ENCODE measurements around the gene GALNT2.

Gene GALNT2

GRCh38 chr1:230176871-230177411 is 109.9 kb downstream of the GALNT2 start:
- Histone ChIP-seq H3K4me1 (ENCODE audit: control insufficient read depth, low read depth, low read length) (peaks cover 7% of the 10 kb centered on the region), H2BK120ac (ENCODE audit: low read depth, low read length) (no peak overlapping the region), H3K79me2 (ENCODE audit: control insufficient read depth, insufficient read depth, low read length) (no peaks in the 10 kb centered on the region), H3K9ac (ENCODE audit: low read length) (no peak overlapping the region), H3K18ac (ENCODE audit: low read length) (peak overlapping the region; percentile 3), H3K56ac (ENCODE audit: low read length) (no peak overlapping the region), H3K27ac (ENCODE audit: low read depth, low read length) (no peak overlapping the region), H3K23ac (ENCODE audit: low read length) (no peak overlapping the region), H2BK15ac (replicated peaks; ENCODE audit: low read depth) (no peak overlapping the region), H2AK5ac (ENCODE audit: low read length) (no peak overlapping the region), H4K5ac (ENCODE audit: low read length) (no peak overlapping the region), H3K79me1 (ENCODE audit: low read length) (peaks cover 2% of the 10 kb centered on the region), H3K4ac (ENCODE audit: low read depth, low read length) (no peak overlapping the region), H3K4me2 (ENCODE audit: low read length) (no peak overlapping the region), H2BK5ac (ENCODE audit: low read length) (no peak overlapping the region), H3K4me3 (ENCODE audit: low read length) (no peak overlapping the region), H4K8ac (ENCODE audit: low read depth, low read length) (no peak overlapping the region), H3K36me3 (ENCODE audit: control insufficient read depth, insufficient read depth, low read length) (no peaks in the 10 kb centered on the region), H3K27me3 (ENCODE audit: insufficient read depth, low read length, poor library complexity) (no peaks in the 10 kb centered on the region)
- no CpG with 5 or more reads among the region's 17 CpGs for WGBS (ENCODE audit: extremely low coverage, insufficient coverage, low lambda C conversion rate)
- DNase-seq, result no peak

- Histone ChIP-seq H2BK15ac (replicated peaks; ENCODE audit: low read depth) (no peak overlapping the region), H2AK5ac (ENCODE audit: low read length) (no peak overlapping the region), H3K27me3 (ENCODE audit: insufficient read depth, low read length, poor library complexity) (no peaks in the 10 kb centered on the region), H2BK5ac (ENCODE audit: low read length) (no peak overlapping the region), H3K4ac (ENCODE audit: low read depth, low read length) (no peak overlapping the region), H4K5ac (ENCODE audit: low read length) (no peak overlapping the region), H3K4me3 (ENCODE audit: low read length) (no peak overlapping the region), H3K36me3 (ENCODE audit: control insufficient read depth, insufficient read depth, low read length) (no peaks in the 10 kb centered on the region), H4K8ac (ENCODE audit: low read depth, low read length) (no peak overlapping the region), H3K4me2 (ENCODE audit: low read length) (no peak overlapping the region), H3K4me1 (ENCODE audit: control insufficient read depth, low read depth, low read length) (peaks cover 7% of the 10 kb centered on the region), H3K79me1 (ENCODE audit: low read length) (peaks cover 2% of the 10 kb centered on the region), H2BK120ac (ENCODE audit: low read depth, low read length) (no peak overlapping the region), H3K56ac (ENCODE audit: low read length) (no peak overlapping the region), H3K27ac (ENCODE audit: low read depth, low read length) (no peak overlapping the region), H3K9ac (ENCODE audit: low read length) (no peak overlapping the region), H3K18ac (ENCODE audit: low read length) (no peak overlapping the region), H3K79me2 (ENCODE audit: control insufficient read depth, insufficient read depth, low read length) (no peaks in the 10 kb centered on the region), H3K23ac (ENCODE audit: low read length) (no peak overlapping the region)
- WGBS (ENCODE audit: extremely low coverage, insufficient coverage, low lambda C conversion rate), result no CpG with 5 or more reads among the region's 2 CpGs
- no peak for DNase-seq
Measured at GRCh38 chr1:230179249-230179648, 112.2 kb downstream of the GALNT2 start.

DNA sequence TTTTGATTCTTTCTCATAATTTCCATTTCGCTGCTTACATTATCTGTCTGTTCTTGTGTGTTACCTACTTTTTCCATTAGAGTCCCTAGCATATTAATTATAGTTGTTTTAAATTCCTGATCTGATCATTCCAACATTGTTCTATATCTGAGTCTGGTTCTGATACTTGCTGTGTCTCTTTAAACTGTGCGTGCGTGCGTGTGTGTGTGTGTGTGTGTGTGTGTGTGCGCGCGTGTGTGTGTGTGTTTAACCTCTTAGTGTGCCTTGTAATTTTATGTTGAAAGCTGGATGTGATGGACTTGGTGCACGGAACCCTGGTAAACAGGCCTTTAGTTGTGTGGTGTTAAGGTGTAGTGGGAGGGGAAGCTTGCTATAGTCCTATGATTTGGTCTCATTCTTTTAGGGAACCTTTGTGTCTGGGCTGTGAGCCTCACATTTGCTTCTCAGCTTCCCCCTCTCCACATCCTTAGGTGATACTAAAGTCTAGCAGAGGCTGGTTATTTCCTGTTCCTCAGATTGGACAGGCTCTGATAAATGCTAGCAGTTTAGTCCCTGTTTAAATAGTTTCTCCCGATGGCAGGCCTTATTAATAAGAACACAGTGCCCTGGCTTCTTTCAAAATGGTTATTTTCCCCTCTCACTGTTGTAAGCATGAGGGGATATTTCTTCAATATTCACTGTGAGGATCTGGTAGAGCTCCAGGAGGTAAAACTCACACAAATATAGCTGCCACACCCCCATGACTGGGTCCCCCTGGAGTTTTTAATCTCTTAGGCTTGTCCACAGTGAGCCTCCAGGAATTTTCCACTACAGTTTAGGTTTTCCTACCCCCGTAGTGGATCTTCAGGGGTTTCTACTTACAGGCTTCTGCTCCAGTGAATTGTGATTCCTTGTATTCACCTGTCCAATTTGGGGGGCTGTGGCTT is 118.3 kb downstream of the GALNT2 start:
- Histone ChIP-seq H4K8ac (ENCODE audit: low read depth, low read length) (no peak overlapping the region), H3K27ac (ENCODE audit: low read depth, low read length) (peak overlapping the region; percentile 31), H3K4ac (ENCODE audit: low read depth, low read length) (no peak overlapping the region), H3K4me3 (ENCODE audit: low read length) (no peak overlapping the region), H3K27me3 (ENCODE audit: insufficient read depth, low read length, poor library complexity) (no peaks in the 10 kb centered on the region), H2BK15ac (replicated peaks; ENCODE audit: low read depth) (no peak overlapping the region), H4K5ac (ENCODE audit: low read length) (no peak overlapping the region), H3K4me2 (ENCODE audit: low read length) (no peak overlapping the region), H2AK5ac (ENCODE audit: low read length) (no peak overlapping the region), H3K4me1 (ENCODE audit: control insufficient read depth, low read depth, low read length) (peaks cover 7% of the 10 kb centered on the region), H3K9ac (ENCODE audit: low read length) (peak overlapping the region; percentile 32), H3K79me2 (ENCODE audit: control insufficient read depth, insufficient read depth, low read length) (no peaks in the 10 kb centered on the region), H3K23ac (ENCODE audit: low read length) (no peak overlapping the region), H3K36me3 (ENCODE audit: control insufficient read depth, insufficient read depth, low read length) (no peaks in the 10 kb centered on the region), H3K18ac (ENCODE audit: low read length) (peak overlapping the region; percentile 14), H3K56ac (ENCODE audit: low read length) (no peak overlapping the region), H3K79me1 (ENCODE audit: low read length) (peaks cover 2% of the 10 kb centered on the region), H2BK5ac (ENCODE audit: low read length) (peak overlapping the region; percentile 50), H2BK120ac (ENCODE audit: low read depth, low read length) (no peak overlapping the region)
- DNase-seq, result no peak
- WGBS (ENCODE audit: extremely low coverage, insufficient coverage, low lambda C conversion rate), result no CpG with 5 or more reads among the region's 10 CpGs

DNA sequence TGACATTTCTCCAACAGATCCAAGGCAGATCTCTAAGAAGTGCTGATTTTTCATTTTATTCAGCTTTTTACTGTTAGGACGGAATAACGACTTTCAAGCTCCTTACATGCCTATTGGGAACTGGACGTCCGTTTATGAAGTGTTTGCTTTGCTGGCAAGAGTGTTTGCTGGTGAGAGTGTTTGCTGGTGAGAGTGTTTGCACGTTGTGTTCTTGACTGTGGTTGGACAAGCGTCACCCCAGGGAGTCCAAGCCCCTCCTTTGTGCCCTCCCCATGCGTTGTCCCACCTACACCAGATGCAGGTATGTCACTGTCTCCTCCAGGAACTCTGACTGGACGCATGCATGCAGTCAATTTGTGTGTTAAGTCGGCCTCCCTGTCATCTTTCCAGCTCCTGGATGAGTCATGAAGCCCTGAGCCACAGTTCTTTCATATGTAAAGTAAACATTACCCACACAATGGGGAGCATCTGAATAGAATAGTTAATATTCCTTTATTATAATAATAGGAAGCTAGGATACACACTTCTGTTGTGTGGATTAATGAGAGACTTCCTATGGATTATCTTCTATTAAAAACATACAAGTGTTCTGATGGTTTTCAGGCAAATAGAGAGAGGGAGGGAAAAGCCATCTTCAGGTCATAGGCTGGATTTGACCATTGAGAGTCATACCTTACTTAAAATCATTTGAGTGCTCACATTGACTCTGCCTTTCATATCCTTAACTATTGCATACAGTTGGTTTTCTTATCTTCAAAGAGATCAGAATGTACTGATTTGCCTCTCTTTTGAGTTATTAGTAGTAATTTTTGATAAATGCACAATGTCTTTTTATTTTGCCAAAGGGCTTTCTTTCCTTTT is 119.2 kb downstream of the GALNT2 start:
- Histone ChIP-seq H3K27ac (ENCODE audit: low read depth, low read length) (no peak overlapping the region), H3K4ac (ENCODE audit: low read depth, low read length) (no peak overlapping the region), H3K9ac (ENCODE audit: low read length) (no peak overlapping the region), H2BK5ac (ENCODE audit: low read length) (no peak overlapping the region), H3K23ac (ENCODE audit: low read length) (no peak overlapping the region), H3K79me2 (ENCODE audit: control insufficient read depth, insufficient read depth, low read length) (no peaks in the 10 kb centered on the region), H3K4me3 (ENCODE audit: low read length) (no peak overlapping the region), H4K8ac (ENCODE audit: low read depth, low read length) (no peak overlapping the region), H2BK15ac (replicated peaks; ENCODE audit: low read depth) (no peak overlapping the region), H3K79me1 (ENCODE audit: low read length) (peaks cover 2% of the 10 kb centered on the region), H3K27me3 (ENCODE audit: insufficient read depth, low read length, poor library complexity) (no peaks in the 10 kb centered on the region), H3K36me3 (ENCODE audit: control insufficient read depth, insufficient read depth, low read length) (no peaks in the 10 kb centered on the region), H2AK5ac (ENCODE audit: low read length) (no peak overlapping the region), H2BK120ac (ENCODE audit: low read depth, low read length) (no peak overlapping the region), H3K4me1 (ENCODE audit: control insufficient read depth, low read depth, low read length) (peaks cover 7% of the 10 kb centered on the region), H3K4me2 (ENCODE audit: low read length) (no peak overlapping the region), H3K18ac (ENCODE audit: low read length) (no peak overlapping the region), H4K5ac (ENCODE audit: low read length) (no peak overlapping the region), H3K56ac (ENCODE audit: low read length) (no peak overlapping the region)
- DNase-seq, result peak; percentile 84
- no CpG with 5 or more reads among the region's 9 CpGs for WGBS (ENCODE audit: extremely low coverage, insufficient coverage, low lambda C conversion rate)

DNA sequence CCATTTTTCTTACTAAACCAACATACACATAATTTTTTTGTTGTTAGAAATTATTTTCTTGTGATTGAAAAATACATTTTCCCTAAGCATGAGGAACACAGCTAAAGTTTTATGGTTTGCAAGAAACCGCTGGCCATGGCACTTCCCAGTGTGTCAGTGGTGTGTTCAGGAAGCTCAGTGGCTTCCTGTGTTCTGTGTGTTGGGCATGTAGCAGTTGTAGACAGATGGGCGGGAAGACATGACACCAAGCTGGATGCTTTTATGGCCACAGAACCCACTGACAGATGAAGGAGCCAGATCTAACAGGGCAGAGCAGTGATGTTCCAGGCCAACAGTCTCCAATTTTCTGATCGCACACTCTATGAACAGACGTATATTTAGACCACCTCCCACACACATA is 119.8 kb downstream of the GALNT2 start:
- no peak overlapping the region for H3K18ac ChIP-seq (ENCODE audit: low read length)
- no peaks in the 10 kb centered on the region for H3K27me3 ChIP-seq (ENCODE audit: insufficient read depth, low read length, poor library complexity)
- no peak overlapping the region for H3K4me3 ChIP-seq (ENCODE audit: low read length)
- no peaks in the 10 kb centered on the region for H3K36me3 ChIP-seq (ENCODE audit: control insufficient read depth, insufficient read depth, low read length)
- no peak overlapping the region for H4K5ac ChIP-seq (ENCODE audit: low read length)
- H2BK15ac ChIP-seq (replicated peaks; ENCODE audit: low read depth), result no peak overlapping the region
- H2AK5ac ChIP-seq (ENCODE audit: low read length), result no peak overlapping the region
- H3K27ac ChIP-seq (ENCODE audit: low read depth, low read length), result no peak overlapping the region
- no peaks in the 10 kb centered on the region for H3K79me2 ChIP-seq (ENCODE audit: control insufficient read depth, insufficient read depth, low read length)
- H2BK120ac ChIP-seq (ENCODE audit: low read depth, low read length), result no peak overlapping the region
- no peak overlapping the region for H3K23ac ChIP-seq (ENCODE audit: low read length)
- H3K56ac ChIP-seq (ENCODE audit: low read length), result no peak overlapping the region
- peaks cover 2% of the 10 kb centered on the region for H3K79me1 ChIP-seq (ENCODE audit: low read length)
- no CpG with 5 or more reads among the region's 4 CpGs for WGBS (ENCODE audit: extremely low coverage, insufficient coverage, low lambda C conversion rate)
- H4K8ac ChIP-seq (ENCODE audit: low read depth, low read length), result no peak overlapping the region
- no peak overlapping the region for H2BK5ac ChIP-seq (ENCODE audit: low read length)
- H3K9ac ChIP-seq (ENCODE audit: low read length), result no peak overlapping the region
- no peak overlapping the region for H3K4me2 ChIP-seq (ENCODE audit: low read length)
- no peak overlapping the region for H3K4ac ChIP-seq (ENCODE audit: low read depth, low read length)
- peaks cover 7% of the 10 kb centered on the region for H3K4me1 ChIP-seq (ENCODE audit: control insufficient read depth, low read depth, low read length)
- DNase-seq, result no peak

Data from mesendoderm (in vitro differentiated cells).